Mammary epithelial cell (primary cell): ENCODE data around the gene REX1BD.

Experiments used
- CTCF ChIP-seq, 2 donors: IDR thresholded peaks in 1 of 2; conservative IDR thresholded peaks in 1 of 2; 2 replicates each; pipeline ENCODE4 v1.5.1; 2011 to 2012; ENCODE audit warnings: inconsistent platforms in 2 of 2, low read length in 2 of 2, mild to moderate bottlenecking in 2 of 2, control low read depth in 1 of 2, low read depth in 1 of 2; ENCODE audit not compliant: insufficient read depth in 1 of 2; ENCODE audit errors: extremely low read depth in 1 of 2
- EZH2 ChIP-seq: IDR thresholded peaks from 2 replicates; pipeline ENCODE4 v1.6.1; 2012; ENCODE audit warnings: low read length, inconsistent platforms, borderline replicate concordance

DNA sequence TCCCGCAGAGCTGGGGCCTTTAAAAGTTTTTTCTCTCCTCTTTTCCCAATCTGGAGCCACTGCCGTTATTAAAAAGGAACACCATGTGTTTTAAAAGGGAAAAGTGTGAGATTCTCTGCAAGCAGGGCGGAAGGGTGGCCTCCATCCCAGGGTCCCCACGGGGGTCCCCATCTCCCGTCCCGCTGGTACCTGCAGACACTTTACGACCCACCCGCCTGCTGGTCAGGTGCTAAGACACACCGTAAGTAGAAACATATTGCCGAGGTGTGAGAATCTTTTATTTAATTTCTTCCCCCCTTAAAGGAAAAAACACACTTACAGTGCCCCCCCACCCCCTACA, 16.2 kb downstream of the REX1BD start:
- no peak for TF ChIP-seq CTCF (conservative IDR thresholded peaks at IDR 0.05 in 1 of 2, IDR thresholded peaks at IDR 0.05 in 1 of 2; ENCODE audit: extremely low read depth in 1 of 2, insufficient read depth in 1 of 2, low read depth in 1 of 2, low read length in 2 of 2)
- no peak for TF ChIP-seq EZH2
